ENCODE data around the gene CDK10.
"Not testable (repeated sequence)": the region's sequence is repeated elsewhere in the genome, so short reads cannot be mapped to it uniquely, and the experiment has no call there.

The CDK10 gene

DNA sequence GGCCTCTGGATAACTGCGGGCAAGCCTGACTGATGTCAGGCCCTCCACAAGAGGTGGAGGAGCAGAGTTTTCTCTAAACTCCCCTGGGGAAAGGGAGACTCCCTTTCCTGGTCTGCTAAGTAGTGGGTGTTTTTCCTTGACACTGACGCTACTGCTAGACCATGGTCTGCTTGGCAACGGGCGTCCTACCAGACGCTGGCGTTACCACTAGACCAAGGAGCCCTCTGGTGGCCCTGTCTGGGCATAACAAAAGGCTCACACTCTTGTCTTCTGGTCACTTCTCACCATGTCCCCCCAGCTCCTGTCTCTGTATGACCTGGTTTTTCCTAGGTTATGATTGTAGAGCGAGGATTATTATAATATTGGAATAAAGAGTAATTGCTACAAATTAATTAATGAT, 19.5 kb upstream of the CDK10 start:
- not testable (repeated sequence) for FAIRE-seq; DNase-seq (ENCODE audit: insufficient read length, low spot score)

DNA sequence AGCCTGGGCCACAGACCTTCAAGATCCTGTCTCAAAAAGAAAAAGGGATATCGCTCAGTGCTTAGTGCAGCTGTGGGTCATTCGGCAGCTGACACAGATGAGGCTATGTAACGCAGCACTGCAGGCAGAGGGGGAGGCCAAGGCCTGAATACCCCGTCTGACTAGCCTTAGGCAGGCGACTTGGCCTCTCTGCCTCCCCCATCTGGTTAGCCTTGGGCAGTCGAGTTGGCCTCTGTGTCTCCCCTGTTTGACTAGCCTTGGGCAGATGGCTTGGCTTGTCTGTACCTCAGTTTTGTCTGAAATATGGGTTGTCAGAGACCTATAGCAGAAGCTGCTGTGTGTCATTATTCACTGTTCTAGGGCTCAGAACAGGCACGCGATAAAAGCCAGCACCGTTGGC, 18.9 kb upstream of the CDK10 start:
- no peak for DNase-seq (ENCODE audit: insufficient read length, low spot score)
- FAIRE-seq: no peak

DNA sequence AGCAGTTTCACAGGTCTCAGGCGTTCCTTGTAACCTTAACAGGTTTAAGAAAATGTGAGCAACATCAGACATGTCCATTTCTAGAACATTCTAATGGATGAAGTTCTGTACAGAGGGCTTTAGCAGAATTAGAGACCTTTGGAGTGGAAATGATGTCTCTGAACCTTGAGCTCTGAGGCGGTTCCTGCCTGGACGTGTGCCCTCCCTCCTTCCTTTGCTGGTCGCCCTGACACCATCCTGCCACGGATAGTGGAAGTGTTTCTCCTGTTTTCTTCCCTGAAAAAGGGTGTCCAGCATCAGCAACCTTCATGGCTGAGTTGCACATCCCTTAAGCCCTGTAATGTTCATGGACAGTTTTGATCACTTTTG, 17.7 kb upstream of the CDK10 start:
- no peak for FAIRE-seq
- DNase-seq (ENCODE audit: insufficient read length, low spot score): no peak

DNA sequence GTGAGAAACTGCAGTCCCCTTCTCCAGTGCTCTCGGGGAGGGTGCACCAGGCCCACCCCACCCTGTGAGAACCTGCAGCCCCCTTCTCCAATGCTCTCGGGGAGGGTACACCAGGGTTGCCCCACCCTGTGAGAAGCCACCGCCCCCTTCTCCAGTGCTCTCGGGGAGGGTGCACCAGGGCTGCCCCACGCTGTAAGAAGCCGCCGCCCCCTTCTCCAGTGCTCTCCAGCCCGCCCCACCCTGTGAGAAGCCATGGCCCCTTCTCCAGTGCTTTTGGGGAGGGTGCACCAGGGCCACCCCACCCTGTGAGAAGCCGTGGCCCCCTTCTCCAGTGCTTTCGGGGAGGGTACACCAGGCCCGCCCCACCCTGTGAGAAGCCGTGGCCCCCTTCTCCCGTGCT, 16.7 kb upstream of the CDK10 start:
- FAIRE-seq: no peak
- DNase-seq (ENCODE audit: insufficient read length, low spot score): no peak

DNA sequence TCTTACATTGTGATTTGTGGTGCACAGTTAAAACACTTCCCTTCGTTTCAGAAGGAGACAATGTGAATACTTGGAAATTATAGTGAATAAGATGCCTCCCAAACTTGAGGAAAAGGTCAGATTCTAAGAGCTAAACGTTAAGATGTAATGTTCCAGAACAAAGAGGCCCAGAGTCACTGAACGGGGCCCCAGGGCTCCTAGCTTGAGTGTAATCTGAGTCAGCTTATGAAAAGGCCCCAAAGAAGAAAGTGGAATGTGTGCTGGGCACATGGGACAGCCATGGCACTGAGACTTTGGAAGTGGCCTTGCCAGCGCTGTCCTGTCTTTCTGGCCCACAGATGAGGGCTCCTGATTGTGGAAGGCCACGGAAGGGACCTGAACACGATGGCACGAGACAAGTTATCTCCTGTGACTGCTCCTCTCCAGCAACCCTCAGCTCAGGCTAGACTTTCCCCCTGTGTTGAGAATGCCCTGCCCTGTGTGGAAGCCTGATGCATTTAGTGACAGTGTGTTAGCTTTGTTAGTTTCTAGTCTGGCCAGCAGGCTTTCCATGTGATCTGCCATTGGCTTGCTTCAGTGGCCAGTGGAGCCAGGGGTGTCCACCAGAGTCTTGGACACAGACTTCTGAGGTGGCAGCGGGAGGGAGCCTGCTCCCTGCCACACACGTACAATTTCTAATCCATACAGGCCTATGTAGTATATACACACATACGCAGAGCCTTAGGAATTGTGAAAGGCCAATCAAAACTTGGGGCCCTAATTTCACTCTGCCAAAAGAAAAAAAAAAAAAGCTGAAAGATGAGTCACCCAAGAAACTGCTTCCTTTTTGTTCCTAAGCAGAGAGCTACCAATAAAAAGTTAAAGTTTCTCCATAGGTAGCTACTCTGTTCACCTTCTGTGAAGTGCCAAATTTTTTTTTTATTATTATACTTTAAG, 15.7 kb upstream of the CDK10 start:
- no peak for FAIRE-seq
- no peak for DNase-seq (ENCODE audit: insufficient read length, low spot score)

DNA sequence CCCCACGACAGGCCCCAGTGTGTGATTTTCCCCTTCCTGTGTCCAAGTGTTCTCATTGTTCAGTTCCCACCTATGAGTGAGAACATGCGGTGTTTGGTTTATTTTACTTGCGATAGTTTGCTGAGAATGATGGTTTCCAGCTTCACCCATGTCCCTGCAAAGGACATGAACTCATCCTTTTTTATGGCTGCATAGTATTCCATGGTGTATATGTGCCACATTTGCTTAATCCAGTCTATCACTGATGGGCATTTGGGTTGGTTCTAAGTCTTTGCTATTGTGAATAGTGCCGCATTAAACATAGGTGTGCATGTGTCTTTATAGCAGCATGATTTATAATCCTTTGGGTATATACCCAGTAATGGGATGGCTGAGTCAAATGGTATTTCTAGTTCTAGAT, 14.9 kb upstream of the CDK10 start:
- DNase-seq (ENCODE audit: insufficient read length, low spot score); FAIRE-seq: not testable (repeated sequence)

DNA sequence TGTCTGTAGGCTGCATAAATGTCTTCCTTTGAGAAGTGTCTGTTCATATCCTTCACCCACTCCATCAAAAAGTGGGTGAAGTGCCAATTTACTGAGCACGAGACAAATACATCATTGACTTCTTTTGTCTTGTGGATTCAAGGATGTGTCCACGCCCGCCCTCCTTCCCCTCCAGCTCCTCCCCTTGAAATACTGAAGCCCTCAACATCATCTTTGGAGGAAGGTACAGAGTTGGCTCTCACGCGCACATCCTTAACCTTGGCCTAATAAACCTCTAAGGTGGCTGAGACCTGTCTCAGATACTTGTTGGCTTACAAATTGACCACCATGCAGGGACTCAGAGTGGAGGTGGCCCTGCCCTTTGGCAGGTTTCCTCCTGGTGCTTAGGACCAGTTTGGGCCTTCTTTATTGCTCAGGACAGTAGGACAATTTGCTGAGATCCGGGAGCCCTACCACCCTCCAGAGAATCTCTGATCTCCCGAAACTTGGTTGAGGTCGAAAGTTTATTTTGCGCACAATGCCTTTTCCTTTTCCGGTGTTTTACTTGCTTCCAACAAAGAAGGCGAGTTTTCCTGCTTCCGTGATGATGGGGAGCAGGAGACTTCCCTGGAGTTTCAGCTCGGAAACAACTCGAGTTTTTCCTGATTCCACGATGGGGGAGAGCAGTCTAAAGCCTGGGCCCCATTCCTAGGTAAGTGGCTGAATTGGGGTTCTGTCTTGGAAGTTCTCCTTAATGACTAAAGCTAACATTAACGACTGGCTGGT, 14.1 kb upstream of the CDK10 start:
- FAIRE-seq (no peak), DNase-seq (ENCODE audit: insufficient read length, low spot score) (no peak)

DNA sequence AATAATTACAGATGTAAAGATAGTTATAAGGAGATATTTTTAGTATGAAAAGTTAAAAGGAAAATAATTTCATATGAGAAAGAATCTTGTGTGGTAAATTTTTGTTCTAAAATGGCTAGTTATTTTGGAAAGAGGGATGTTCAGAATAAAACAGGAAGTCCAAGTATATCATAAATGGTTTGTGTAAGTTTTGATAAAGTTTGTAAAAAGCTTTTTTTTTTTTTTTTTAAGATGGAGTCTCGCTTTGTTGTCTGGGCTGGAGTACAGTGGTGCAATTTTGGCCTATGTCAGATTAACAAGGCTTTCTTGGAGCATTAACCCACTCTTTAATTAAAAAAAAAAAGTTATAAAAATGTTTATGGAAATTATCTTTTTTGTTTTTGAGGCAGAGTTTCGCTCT, 8.2 kb upstream of the CDK10 start:
- FAIRE-seq (no peak), DNase-seq (ENCODE audit: insufficient read length, low spot score) (no peak)

DNA sequence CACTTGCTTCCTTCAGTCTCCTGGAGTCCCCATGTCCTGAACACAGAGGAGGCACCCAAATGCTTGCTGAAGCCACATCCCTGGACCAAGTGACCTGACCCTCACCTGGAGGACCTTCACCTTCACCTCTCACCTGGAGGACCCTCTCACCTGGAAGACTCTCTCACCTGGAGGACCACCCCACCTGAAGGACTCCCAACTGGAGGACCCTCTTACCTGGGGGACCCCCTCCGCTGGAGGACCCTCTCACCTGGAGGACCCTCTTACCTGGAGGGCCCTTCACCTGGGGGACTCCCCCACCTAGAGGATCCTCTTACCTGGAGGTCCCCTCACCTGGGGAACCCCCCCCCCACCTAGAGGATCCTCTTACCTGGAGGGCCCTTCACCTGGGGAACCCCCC, 573 bp upstream of the CDK10 start:
- FAIRE-seq (no peak), DNase-seq (ENCODE audit: insufficient read length, low spot score) (no peak)

DNA sequence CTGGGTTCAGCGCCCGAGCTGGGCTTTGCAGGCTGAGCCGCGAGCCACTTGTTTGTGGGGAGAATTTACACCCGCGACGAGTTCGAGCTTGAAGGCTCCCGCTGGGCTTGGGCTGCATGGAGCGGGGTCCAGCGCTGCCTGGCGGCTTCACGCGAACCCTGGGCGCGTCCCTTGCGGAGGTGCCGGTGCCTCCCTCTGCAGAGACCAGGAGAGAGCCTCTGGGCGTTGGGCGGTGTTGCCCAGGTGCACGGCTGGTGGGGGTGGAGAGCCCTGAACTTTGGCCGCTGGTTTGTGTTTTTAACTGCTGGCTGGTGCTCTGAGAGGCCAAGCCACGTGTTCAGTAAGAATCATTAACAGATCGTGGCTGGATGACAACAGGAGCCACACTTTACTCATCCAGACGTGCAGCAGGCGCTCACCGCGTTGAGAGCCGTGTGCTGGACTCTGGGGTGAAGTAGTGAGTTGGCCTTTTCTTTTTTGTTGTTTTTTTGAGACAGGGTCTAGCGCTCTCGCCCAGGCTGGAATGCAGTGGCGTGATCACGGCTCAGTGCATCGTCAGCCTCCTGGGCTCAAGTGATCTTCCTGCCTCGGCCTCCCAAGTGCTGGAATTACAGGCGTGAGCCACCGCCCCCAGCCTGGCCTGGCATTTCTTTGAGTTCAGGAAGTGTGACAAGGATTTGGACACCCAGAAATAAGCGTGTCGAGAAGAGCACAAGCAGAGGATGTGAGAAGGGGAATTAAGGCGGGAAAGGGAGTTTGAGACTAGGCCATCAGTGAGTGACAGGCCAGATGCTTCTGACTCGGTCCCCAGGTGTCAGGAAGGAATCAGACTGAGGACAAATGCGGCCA, 827 bp downstream of the CDK10 start:
- FAIRE-seq (no peak), DNase-seq (ENCODE audit: insufficient read length, low spot score) (no peak)

DNA sequence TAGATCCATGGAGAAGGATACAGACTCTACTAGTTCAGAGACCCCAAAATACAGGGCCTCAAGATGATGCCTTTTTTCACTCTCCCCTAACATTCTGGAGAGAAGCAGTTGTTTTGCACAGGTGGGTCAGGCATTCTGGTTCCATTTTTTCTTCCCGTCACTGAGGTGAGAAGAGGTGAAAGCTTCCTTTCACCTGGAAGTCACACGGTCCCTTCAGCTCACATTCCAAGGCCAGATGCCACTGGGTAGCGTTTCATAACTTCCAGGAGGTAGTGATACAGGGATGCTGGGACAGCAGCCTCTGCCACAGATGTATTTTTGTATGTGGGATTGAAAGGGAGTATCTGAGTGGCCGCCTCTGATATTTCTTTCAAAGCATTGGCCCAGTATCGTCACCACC, 1.9 kb downstream of the CDK10 start:
- FAIRE-seq: no peak
- DNase-seq (ENCODE audit: insufficient read length, low spot score): no peak

DNA sequence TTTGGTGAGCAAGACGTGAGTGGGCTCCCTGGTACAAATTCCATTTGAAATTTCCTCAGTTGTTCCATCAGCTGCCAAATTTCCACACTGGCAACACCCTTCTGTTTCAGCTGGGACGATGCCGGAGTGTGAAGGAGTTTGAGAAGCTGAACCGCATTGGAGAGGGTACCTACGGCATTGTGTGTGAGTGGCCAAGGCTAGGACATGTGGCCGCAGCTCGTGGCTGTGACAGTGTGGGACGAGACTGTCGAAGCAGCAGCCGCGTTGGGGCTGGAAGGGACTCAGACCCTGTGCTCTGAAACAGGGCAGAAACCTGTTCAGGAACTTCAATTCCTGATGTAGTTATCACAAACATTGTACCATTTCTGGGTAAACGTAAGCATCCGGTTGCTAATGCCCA, 2.7 kb downstream of the CDK10 start:
- FAIRE-seq (no peak), DNase-seq (ENCODE audit: insufficient read length, low spot score) (no peak)

DNA sequence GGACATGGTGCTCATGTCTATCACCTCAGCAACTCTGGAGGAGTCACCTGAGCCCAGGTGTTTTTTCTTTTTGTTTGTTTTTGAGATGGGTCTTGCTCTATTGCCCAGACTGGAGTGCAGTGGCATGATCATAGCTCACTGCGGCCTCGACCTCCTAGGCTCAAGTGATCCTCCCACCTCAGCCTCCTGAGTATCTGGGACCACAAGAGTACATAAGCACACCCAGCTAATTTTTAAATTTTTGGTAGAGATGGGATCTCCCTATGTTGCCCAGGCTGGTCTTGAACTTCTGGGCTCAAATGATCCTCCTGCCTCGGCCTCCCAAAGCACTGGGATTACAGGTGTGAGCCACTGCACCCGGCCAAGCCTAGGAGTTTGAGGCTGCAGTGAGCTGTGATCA, 3.1 kb downstream of the CDK10 start:
- FAIRE-seq; DNase-seq (ENCODE audit: insufficient read length, low spot score): not testable (repeated sequence)

DNA sequence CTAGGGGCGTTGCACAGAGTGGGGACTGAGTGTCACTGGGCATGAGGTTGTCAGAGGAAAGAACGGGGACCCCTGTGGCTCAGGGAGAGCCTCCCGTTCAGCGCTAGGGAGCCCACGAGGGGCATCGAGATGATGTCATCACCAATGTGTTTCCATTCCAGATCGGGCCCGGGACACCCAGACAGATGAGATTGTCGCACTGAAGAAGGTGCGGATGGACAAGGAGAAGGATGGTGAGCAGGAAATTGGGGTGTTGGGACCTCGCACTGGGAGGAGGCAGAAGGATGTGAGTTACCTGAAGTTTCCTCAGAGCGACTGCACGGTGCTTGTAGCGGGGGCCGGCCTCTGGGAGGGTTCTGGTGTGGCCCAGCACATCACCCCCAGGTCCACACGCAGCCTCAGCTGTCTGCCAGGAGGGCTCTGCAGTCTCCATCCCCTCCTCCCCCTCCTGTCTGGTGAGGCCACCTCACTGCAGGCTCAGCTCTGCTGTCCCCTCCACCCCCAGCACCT, 4.0 kb downstream of the CDK10 start:
- no peak for FAIRE-seq

DNA sequence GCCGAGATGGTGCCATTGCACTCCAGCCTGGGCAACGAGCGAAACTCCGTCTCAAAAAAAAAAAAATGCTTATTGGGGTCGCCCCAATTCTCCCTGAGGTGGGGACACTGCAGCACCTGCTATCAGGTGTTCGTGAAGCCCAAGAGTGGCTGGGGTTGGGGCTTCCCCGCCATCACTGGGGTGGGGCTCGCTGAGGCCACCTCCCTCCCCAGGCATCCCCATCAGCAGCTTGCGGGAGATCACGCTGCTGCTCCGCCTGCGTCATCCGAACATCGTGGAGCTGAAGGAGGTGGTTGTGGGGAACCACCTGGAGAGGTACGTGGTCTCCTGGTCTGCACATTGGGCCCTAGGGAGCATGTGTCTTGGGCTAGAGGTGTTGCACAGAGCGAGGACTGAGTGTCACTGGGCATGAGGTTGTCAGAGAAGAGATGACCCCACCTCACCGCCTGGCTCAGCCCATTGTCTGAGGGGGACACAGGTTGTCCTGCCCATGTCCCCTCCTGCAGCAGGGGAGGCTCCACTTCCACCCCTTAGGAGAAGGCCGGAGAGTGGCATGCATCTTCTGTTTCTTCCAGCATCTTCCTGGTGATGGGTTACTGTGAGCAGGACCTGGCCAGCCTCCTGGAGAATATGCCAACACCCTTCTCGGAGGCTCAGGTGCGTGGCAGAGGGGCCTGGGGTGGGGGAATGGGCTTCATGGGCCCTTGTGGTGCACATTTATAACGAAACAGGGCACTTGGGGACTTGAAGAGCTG, 4.9 kb downstream of the CDK10 start:
- FAIRE-seq: no peak
- no peak for DNase-seq (ENCODE audit: insufficient read length, low spot score)

More for the DNA sequence above, 4.0 kb downstream of the CDK10 start:
- DNase-seq (ENCODE audit: insufficient read length, low spot score): no peak

DNA sequence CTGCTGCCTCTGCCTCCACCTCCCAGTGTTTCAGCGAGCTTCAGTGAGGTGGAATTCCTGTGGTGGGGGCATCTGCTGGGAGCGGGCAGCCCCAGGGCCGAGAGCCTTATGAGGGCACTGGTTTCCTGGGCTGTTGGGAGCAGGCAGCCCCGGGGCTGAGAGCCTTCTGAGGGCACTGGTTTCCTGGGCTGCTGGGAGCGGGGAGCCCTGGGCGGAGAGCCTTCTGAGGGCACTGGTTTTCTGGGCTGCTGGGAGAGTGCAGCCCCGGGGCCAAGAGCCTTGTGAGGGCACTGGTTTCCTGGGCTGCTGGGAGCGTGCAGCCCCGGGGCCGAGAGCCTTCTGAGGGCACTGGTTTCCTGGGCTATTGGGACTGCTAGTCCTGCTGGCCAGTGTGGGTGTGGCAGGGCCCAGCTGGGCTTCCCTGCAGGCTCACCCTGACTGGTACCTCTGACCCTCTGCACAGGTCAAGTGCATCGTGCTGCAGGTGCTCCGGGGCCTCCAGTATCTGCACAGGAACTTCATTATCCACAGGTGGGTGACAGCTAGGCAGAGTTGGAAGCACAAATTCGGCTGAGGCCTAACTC, 5.6 kb downstream of the CDK10 start:
- no peak for FAIRE-seq
- no peak for DNase-seq (ENCODE audit: insufficient read length, low spot score)

DNA sequence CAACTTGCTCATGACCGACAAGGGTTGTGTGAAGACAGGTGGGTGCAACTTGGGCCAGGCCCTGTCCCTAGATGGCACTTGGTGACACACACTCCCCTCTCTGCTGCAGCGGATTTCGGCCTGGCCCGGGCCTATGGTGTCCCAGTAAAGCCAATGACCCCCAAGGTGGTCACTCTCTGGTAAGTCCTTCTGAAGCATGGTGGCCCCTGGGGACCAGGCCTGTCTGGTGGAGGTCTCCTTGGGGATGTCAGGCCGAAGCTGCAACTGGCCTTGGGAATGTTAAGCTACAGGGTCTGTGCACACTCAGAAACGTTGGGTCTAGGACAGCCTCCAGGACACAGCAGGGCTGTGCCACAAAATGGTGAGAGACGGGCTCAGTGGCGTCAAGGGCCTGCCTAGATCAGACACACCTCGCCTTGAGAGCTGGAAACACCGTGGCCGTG, 6.8 kb downstream of the CDK10 start:
- FAIRE-seq (peak; percentile 51), DNase-seq (ENCODE audit: insufficient read length, low spot score) (no peak)

DNA sequence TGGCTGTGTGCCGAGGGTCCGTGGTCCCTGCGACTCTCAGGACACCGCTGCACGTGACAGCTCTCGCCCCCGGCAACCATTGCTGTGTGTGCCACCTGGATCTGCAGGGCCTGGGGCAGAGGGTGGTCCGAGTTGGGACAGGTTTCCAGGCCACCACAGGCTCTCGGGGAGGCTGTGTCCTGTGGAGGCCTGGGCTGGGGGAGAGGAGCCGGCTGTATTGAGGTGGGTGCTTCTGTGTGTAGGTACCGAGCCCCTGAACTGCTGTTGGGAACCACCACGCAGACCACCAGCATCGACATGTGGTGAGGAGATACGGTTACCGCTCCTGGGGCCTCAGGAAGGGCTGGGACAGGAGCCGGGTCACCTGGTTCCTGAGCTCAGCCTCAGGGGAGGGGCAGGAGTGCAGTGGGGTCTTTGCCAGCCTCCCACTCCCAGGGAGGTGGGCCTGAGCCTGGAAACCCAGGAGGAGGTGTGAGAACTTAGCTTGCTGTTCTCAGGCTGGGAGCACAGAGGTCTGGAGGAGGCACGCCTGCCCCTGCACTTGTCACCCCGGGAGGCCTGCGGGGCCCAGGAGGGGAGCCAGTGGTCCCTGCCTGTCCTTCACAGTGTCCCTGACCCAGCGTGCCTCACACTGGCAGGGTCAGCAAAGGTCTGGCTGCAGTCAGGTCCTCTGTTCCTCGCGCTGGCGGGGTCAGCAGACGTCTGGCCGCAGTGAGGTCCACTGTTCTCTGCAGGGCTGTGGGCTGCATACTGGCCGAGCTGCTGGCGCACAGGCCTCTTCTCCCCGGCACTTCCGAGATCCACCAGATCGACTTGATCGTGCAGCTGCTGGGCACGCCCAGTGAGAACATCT, 7.7 kb downstream of the CDK10 start:
- FAIRE-seq (no peak), DNase-seq (ENCODE audit: insufficient read length, low spot score) (no peak)

DNA sequence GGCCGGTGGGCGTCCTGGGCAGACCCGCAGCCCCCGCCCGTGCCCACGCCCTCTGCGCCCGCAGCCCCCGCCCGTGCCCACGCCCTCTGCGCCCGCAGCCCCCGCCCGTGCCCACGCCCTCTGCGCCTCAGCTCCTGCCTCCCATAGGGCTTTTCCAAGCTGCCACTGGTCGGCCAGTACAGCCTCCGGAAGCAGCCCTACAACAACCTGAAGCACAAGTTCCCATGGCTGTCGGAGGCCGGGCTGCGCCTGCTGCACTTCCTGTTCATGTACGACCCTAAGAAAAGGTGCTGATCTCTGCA, 8.2 kb downstream of the CDK10 start:
- not testable (repeated sequence) for DNase-seq (ENCODE audit: insufficient read length, low spot score)
- peak; percentile 28 for FAIRE-seq
